NK-92 (cell line): ENCODE measurements around the gene MAGI3.

Experiments
- DNase-seq: peaks from one replicate; lab custom pipeline; 2025; ENCODE audit not compliant: unreplicated experiment; lab: John Stamatoyannopoulos, UW

Gene MAGI3

GRCh38 chr1:113641396-113641795 lies 251.1 kb downstream of the MAGI3 start:
- no peak for DNase-seq

- DNase-seq = no peak
Observed at GRCh38 chr1:113647164-113647563, 256.8 kb downstream of the MAGI3 start.

DNA sequence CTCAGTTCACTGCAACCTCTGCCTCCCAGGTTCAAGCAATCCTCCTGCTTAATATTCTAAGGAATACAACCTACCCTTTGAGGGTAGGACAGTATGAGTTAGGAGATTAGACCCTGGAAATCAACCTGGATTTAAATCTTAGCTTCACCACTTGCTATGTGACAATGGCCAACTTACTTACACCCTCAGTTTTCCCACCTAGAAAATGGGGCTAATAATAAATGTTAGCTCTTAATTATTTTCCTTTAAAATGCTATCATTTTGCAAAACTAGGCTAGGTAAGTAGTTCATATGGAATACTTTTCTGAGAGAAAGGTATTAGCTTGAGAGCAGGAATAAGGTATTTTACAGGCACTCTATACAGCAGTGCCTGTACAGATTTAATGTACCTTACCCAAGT lies 258.2 kb downstream of the MAGI3 start:
- DNase-seq = no peak

DNA sequence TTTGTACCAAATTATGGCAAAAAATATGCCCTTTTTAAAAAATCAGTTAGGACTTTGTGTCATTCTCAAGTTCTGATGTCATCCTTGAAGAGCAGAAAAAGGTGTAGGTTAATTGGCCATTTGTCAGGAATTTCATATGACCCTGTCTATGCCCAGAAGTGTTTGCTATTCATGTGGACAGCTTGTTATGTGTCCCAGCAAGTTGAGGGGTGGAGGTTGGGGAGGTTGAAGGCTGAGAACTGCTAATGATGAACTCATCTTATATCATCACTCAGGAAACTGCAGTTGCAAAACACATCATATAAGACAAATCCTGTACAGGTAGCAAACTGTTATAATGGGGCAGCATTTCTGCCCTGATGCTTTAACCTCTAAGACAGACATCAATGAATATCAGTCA lies 262.5 kb downstream of the MAGI3 start:
- no peak for DNase-seq

DNA sequence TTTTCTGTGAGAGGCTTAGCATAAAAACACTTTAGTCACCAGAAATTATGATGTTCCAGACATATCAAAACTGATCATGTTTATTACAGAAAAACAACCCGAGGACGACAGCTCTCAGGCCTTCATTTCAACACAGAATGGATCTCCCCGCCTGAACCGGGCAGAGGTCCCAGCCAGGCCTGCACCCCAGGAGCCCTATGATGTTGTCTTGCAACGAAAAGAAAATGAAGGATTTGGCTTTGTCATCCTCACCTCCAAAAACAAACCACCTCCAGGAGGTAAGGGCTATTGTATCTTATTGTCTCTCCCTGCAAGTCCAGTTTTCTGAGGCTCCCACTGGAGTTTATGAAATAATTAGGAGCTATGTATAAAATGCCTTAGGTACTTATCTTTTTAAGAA lies 263.4 kb downstream of the MAGI3 start:
- no peak for DNase-seq

DNA sequence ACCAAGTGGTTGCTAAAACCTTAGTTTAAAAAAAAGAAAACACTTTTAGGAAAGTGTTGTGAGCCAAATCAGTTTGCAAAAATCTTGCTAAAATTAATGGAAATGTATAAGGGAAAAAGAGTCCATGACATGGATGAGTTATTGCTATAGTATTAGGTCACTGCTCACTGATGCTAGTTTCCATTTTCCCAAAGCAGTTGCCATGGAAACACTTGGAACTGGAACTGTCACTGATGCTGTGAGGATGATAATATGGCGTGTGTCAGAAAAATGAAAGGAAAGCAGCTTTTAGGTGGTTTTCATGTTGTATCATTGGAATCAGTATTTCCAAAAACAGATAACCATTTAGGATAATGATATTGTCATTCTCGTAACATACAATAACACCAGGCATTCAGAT lies 264.6 kb downstream of the MAGI3 start:
- no peak for DNase-seq

GRCh38 chr1:113657126-113657525 lies 266.8 kb downstream of the MAGI3 start:
- no peak for DNase-seq

GRCh38 chr1:113657556-113658063 lies 267.3 kb downstream of the MAGI3 start:
- DNase-seq = no peak

DNA sequence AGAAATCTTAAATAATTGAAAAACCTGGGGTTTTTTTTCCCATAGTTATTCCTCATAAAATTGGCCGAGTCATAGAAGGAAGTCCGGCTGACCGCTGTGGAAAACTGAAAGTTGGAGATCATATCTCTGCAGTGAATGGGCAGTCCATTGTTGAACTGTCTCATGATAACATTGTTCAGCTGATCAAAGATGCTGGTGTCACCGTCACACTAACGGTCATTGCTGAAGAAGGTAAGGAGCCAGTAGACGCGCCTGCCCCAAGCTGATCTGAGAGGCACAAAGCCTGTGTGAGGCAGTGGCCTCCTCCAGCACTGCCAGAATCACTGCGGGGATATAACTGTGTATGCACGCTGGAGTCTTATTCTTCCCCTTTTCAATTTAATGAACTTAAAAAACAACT lies 268.7 kb downstream of the MAGI3 start:
- no peak for DNase-seq

DNA sequence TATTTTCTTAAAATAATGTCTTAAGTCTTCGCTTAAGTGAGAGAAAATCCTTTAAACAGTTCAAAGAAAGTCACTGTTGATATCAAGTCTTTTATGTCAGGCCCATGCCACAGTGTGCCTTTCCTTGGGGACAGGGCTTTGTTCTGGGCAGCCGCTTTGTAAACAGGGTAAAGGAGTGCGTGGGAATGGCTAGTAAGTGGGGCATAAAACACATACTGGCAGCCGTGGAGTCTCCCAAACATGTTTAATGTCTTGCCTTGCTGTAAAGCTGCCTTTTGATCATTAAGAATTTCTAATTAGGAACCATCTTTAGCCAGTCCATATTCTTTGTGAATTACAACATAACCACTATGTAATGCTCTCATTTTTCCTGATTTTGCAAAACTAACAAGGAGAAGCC lies 269.2 kb downstream of the MAGI3 start:
- DNase-seq = no peak

- no peak for DNase-seq
Observed at GRCh38 chr1:113660088-113660487, 269.8 kb downstream of the MAGI3 start.

GRCh38 chr1:113662101-113662500 lies 271.8 kb downstream of the MAGI3 start:
- no peak for DNase-seq

- no peak for DNase-seq
Observed at GRCh38 chr1:113663165-113663951, 273.0 kb downstream of the MAGI3 start.

- no peak for DNase-seq
Observed at GRCh38 chr1:113665071-113665470, 274.8 kb downstream of the MAGI3 start.

GRCh38 chr1:113666126-113666525 lies 275.8 kb downstream of the MAGI3 start:
- DNase-seq = no peak

- no peak for DNase-seq
Observed at GRCh38 chr1:113669988-113670387, 279.7 kb downstream of the MAGI3 start.

GRCh38 chr1:113670650-113671049 lies 280.3 kb downstream of the MAGI3 start:
- no peak for DNase-seq

- no peak for DNase-seq
Observed at GRCh38 chr1:113672491-113672890, 282.2 kb downstream of the MAGI3 start.

- no peak for DNase-seq
Observed at GRCh38 chr1:113674591-113674990, 284.3 kb downstream of the MAGI3 start.

DNA sequence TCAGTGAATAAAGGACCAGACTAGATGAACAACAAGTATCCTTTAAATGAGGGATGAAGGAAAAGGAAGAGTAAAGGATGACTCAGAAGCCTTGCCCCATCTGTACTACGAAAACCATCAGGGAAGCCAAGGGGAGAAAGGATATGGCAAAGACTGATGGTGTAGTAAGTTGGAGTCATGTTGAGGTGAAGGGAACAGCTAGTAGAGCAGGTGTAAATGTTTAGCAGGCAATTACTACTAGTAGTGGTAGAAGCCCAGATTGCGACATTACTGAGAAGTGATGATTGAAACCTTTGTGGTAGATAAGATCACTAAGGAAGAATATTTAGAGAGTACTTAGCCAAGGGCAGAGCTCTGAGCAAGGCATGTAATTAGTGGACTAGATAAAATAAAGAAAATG lies 285.0 kb downstream of the MAGI3 start:
- DNase-seq = no peak

GRCh38 chr1:113676524-113676923 lies 286.2 kb downstream of the MAGI3 start:
- no peak for DNase-seq

- DNase-seq = no peak
Observed at GRCh38 chr1:113677250-113678158, 287.2 kb downstream of the MAGI3 start.
